ENCODE data around the gene MED31.
"Not testable (repeated sequence)": the region's sequence is repeated elsewhere in the genome, so short reads cannot be mapped to it uniquely, and the experiment has no call there.

MED31 gene

GRCh38 chr17:6676802-6677157 lies 25.4 kb upstream of the MED31 start:
- DNase-seq, result no peak

- no peak for DNase-seq
Observed at GRCh38 chr17:6675201-6675825, 23.9 kb upstream of the MED31 start.

- DNase-seq, result no peak
Observed at GRCh38 chr17:6674586-6674985, 23.2 kb upstream of the MED31 start.

GRCh38 chr17:6671431-6671830 lies 20.0 kb upstream of the MED31 start:
- no peak for DNase-seq

GRCh38 chr17:6670999-6671398 lies 19.6 kb upstream of the MED31 start:
- no peak for DNase-seq

GRCh38 chr17:6670571-6670970 lies 19.2 kb upstream of the MED31 start:
- no peak for DNase-seq

GRCh38 chr17:6669479-6670212 lies 18.2 kb upstream of the MED31 start:
- no peak for DNase-seq

- DNase-seq, result no peak
Observed at GRCh38 chr17:6668727-6669425, 17.5 kb upstream of the MED31 start.

- no peak for DNase-seq
Observed at GRCh38 chr17:6668219-6668618, 16.8 kb upstream of the MED31 start.

GRCh38 chr17:6667516-6667915 lies 16.1 kb upstream of the MED31 start:
- DNase-seq, result no peak

GRCh38 chr17:6666557-6666956 lies 15.2 kb upstream of the MED31 start:
- DNase-seq, result no peak

- no peak for DNase-seq
Observed at GRCh38 chr17:6666077-6666521, 14.7 kb upstream of the MED31 start.

- not testable (repeated sequence) for DNase-seq
Observed at GRCh38 chr17:6663200-6663599, 11.8 kb upstream of the MED31 start.

- DNase-seq, result no peak
Observed at GRCh38 chr17:6661464-6661848, 10.1 kb upstream of the MED31 start.

- no peak for DNase-seq
Observed at GRCh38 chr17:6660805-6661463, 9.5 kb upstream of the MED31 start.

GRCh38 chr17:6660101-6660500 lies 8.7 kb upstream of the MED31 start:
- DNase-seq, result no peak

GRCh38 chr17:6658411-6658810 lies 7.0 kb upstream of the MED31 start:
- DNase-seq, result not testable (repeated sequence)

GRCh38 chr17:6657633-6658287 lies 6.4 kb upstream of the MED31 start:
- DNase-seq, result no peak

GRCh38 chr17:6656797-6657632 lies 5.6 kb upstream of the MED31 start:
- not testable (repeated sequence) for DNase-seq

- not testable (repeated sequence) for DNase-seq
Observed at GRCh38 chr17:6655732-6656361, 4.4 kb upstream of the MED31 start.

Measured in NCI-H1436 treated with DMSO at 0.1 percent for 48 hours (cell line).